Neural progenitor cell (in vitro differentiated cells): ENCODE data around the gene BFSP2. TPM values are rescaled to one million over a fixed set of nuclear protein-coding genes. Genes with fewer than 3 reads are reported as not detected.

Experiments used
- DNase-seq: peaks from one replicate; pipeline ENCODE4 v3.0.0-alpha.2; 2016; ENCODE audit warnings: low spot score
- H2AFZ ChIP-seq: fragments of 200-600 bp; sonication (generic); replicated peaks from 2 replicates; pipeline ENCODE4 v1.6.1; 2016; ENCODE audit warnings: antibody characterized with exemption
- H3F3A ChIP-seq: fragments of 200-600 bp; sonication (generic); 2 replicates; pipeline ENCODE4 v1.6.1; 2016; ENCODE audit warnings: antibody characterized with exemption, low read depth
- H3K27ac ChIP-seq: fragments of 200-600 bp; sonication (generic); 2 replicates; pipeline ENCODE4 v1.5.1; 2016; ENCODE audit warnings: mild to moderate bottlenecking
- H3K27me3 ChIP-seq: fragments of 200-600 bp; sonication (generic); 2 replicates; pipeline ENCODE4 v1.6.1; 2016; ENCODE audit warnings: mild to moderate bottlenecking, moderate library complexity
- H3K36me3 ChIP-seq: fragments of 200-600 bp; sonication (generic); 2 replicates; pipeline ENCODE4 v1.5.1; 2016
- H3K4me1 ChIP-seq: fragments of 200-600 bp; sonication (generic); 2 replicates; pipeline ENCODE4 v1.6.1; 2016; ENCODE audit warnings: mixed run types
- H3K4me2 ChIP-seq: fragments of 200-600 bp; sonication (generic); 2 replicates; pipeline ENCODE4 v1.6.1; 2016
- H3K4me3 ChIP-seq: fragments of 200-600 bp; sonication (generic); 2 replicates; pipeline ENCODE4 v1.5.1; 2016
- H3K79me2 ChIP-seq: fragments of 200-600 bp; sonication (generic); 2 replicates; pipeline ENCODE4 v1.6.1; 2016; ENCODE audit warnings: low read depth
- H3K9ac ChIP-seq: fragments of 200-600 bp; sonication (generic); 2 replicates; pipeline ENCODE4 v1.6.1; 2016
- H3K9me3 ChIP-seq: fragments of 200-600 bp; sonication (generic); 2 replicates; pipeline ENCODE4 v1.5.1; 2016; ENCODE audit warnings: low read depth
- H4K20me1 ChIP-seq: fragments of 200-600 bp; sonication (generic); 2 replicates; pipeline ENCODE4 v1.6.1; 2016; ENCODE audit warnings: low read depth
- H3K27ac Mint-ChIP-seq: 3 replicates; pipeline ENCODE4 v1.8.0; 2021; ENCODE audit warnings: mixed read lengths
- H3K27me3 Mint-ChIP-seq: 2 replicates; pipeline ENCODE4 v1.8.0; 2022; ENCODE audit warnings: low read depth, mild to moderate bottlenecking, inconsistent platforms, moderate library complexity, mixed read lengths; ENCODE audit not compliant: insufficient read depth
- H3K36me3 Mint-ChIP-seq: 3 replicates; pipeline ENCODE4 v1.8.0; 2021; ENCODE audit warnings: mixed read lengths
- H3K4me1 Mint-ChIP-seq: 3 replicates; pipeline ENCODE4 v1.8.0; 2021; ENCODE audit warnings: mixed read lengths
- H3K4me3 Mint-ChIP-seq: 3 replicates; pipeline ENCODE4 v1.8.0; 2021; ENCODE audit warnings: mild to moderate bottlenecking, moderate library complexity, mixed read lengths
- H3K9me3 Mint-ChIP-seq: 3 replicates; pipeline ENCODE4 v1.8.0; 2020; ENCODE audit warnings: mixed read lengths
- EZH2 ChIP-seq: fragments of 200-600 bp; sonication (generic); IDR thresholded peaks from 2 replicates; pipeline ENCODE4 v1.6.1; 2017; ENCODE audit warnings: antibody characterized with exemption, mild to moderate bottlenecking, moderate library complexity
- EZH2phosphoT487 ChIP-seq: fragments of 200-600 bp; sonication (generic); IDR thresholded peaks from 2 replicates; pipeline ENCODE4 v1.6.1; 2017; ENCODE audit warnings: antibody characterized with exemption
- total RNA-seq: library from RNA; depleted of rRNA; stranded (reverse); fragments of >200 nt; gene quantifications from 2 replicates; pipeline ENCODE4 v1.2.3, GENCODE V29; 2015; ENCODE audit warnings: low replicate concordance
- TF ChIP-seq, protein P1 (sequence below): fragments of 200-600 bp; sonication (generic); IDR thresholded peaks from 2 replicates; pipeline ENCODE4 v1.5.1; 2017; ENCODE audit warnings: antibody characterized with exemption, mild to moderate bottlenecking

BFSP2 gene
- total RNA-seq, 1 donor from 2014 or later, result not detected

DNA sequence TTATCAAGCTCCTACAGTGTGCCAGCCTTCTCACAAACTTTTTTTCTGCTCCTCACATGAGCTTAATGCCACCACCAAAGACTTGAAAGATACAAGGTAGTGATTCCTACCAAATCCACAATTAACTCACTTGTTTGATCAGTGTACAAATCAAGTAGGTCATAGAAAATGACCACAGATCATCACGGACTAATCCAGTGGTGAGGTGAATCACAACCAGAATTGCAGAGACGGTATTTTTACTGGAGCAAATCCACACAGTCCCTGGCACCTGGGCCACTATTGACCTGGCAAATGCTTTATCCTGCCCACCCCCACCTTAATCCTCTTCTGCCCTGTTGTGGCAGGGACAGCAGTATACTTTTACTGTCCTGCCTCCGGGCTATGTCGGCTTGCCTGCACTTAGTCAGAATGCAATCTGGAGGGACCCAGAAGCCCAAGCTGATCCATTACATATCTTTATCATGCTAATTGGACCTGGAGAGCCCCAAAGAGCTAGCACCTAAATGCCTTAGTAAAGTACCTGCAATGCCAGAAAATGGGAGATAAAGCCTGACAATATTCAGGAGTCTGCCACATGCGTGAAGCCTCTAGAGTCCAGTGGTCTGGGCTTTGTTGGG, 89.7 kb downstream of the BFSP2 start:
- TF ChIP-seq, protein P1, sequence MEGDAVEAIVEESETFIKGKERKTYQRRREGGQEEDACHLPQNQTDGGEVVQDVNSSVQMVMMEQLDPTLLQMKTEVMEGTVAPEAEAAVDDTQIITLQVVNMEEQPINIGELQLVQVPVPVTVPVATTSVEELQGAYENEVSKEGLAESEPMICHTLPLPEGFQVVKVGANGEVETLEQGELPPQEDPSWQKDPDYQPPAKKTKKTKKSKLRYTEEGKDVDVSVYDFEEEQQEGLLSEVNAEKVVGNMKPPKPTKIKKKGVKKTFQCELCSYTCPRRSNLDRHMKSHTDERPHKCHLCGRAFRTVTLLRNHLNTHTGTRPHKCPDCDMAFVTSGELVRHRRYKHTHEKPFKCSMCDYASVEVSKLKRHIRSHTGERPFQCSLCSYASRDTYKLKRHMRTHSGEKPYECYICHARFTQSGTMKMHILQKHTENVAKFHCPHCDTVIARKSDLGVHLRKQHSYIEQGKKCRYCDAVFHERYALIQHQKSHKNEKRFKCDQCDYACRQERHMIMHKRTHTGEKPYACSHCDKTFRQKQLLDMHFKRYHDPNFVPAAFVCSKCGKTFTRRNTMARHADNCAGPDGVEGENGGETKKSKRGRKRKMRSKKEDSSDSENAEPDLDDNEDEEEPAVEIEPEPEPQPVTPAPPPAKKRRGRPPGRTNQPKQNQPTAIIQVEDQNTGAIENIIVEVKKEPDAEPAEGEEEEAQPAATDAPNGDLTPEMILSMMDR, result no peak
- no peak for TF ChIP-seq EZH2phosphoT487
- no peak for TF ChIP-seq EZH2

DNA sequence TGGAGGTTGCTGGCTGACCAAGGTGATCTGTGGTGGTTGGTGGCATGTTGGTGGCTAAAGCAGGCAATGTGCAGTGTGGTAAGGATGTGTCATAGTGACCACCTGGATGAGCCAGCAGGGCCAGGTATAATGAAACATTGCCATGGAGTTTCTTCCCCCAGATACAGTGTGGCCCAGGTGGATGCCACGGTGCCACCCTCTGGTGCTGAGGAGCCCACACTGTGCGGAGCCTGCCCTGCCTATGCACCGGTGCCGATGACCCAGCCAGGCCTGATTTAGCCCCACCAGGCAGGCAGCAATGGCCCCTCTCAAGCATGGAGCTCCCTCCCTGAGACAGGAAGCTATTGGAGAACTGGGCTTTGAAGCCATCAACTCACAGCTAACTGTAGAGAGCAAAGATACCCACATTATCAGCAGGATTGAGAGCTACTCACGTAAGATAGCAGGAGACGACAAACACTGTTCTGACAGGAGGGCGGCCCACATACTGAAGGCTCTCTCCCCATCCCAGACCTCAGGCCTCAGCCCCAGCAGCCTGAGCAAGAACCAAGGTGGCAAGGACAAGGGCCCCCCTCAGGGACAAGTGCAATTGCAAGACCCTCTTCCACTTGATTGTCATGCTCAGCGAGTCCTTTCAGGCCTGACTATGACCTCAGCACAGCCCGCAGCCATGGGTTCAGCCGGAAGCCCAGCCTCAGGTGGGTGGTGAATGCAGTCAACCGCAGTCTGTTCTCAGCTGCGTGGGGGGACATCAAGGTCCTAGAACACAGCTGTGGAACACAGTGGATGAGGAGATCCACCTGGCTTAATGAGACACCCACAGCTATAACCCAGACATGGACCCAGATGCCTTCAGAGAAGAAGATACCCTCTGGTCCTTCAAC, 90.9 kb downstream of the BFSP2 start:
- no peaks in the 10 kb centered on the region for H3K9me3 ChIP-seq
- H3K4me3 Mint-ChIP-seq, result no peak overlapping the region
- no peak for TF ChIP-seq EZH2phosphoT487
- TF ChIP-seq, protein P1, result no peak
- no peak for TF ChIP-seq EZH2
- H3K27me3 Mint-ChIP-seq, result peaks cover 11% of the 10 kb centered on the region
- no peaks in the 10 kb centered on the region for H3K27me3 ChIP-seq
- H4K20me1 ChIP-seq, result no peaks in the 10 kb centered on the region
- H3K4me1 ChIP-seq, result peaks cover 15% of the 10 kb centered on the region
- H3K9ac ChIP-seq, result no peak overlapping the region
- peaks cover 30% of the 10 kb centered on the region for H3K9me3 Mint-ChIP-seq
- H2AFZ ChIP-seq, result no peak overlapping the region
- H3K27ac ChIP-seq, result no peak overlapping the region
- no peaks in the 10 kb centered on the region for H3K79me2 ChIP-seq
- DNase-seq, result no peak
- H3K27ac Mint-ChIP-seq, result peak overlapping the region; percentile 4
- H3K36me3 ChIP-seq, result no peaks in the 10 kb centered on the region
- no peak overlapping the region for H3K4me2 ChIP-seq
- peaks cover 6% of the 10 kb centered on the region for H3K36me3 Mint-ChIP-seq
- no peak overlapping the region for H3K4me3 ChIP-seq
- peaks cover 17% of the 10 kb centered on the region for H3K4me1 Mint-ChIP-seq
- H3F3A ChIP-seq, result peaks cover 3% of the 10 kb centered on the region

More for the DNA sequence above, 89.7 kb downstream of the BFSP2 start:
- H2AFZ ChIP-seq, result no peak overlapping the region
- H4K20me1 ChIP-seq, result no peaks in the 10 kb centered on the region
- Mint-ChIP-seq H3K4me3 (no peak overlapping the region), H3K9me3 (peaks cover 39% of the 10 kb centered on the region), H3K27me3 (peaks cover 11% of the 10 kb centered on the region), H3K27ac (no peak overlapping the region), H3K4me1 (peaks cover 15% of the 10 kb centered on the region), H3K36me3 (peaks cover 9% of the 10 kb centered on the region)
- H3K4me3 ChIP-seq, result no peak overlapping the region
- H3K27me3 ChIP-seq, result no peaks in the 10 kb centered on the region
- H3F3A ChIP-seq, result peaks cover 3% of the 10 kb centered on the region
- H3K27ac ChIP-seq, result no peak overlapping the region
- no peak for DNase-seq
- H3K9me3 ChIP-seq, result peaks cover 5% of the 10 kb centered on the region
- H3K4me1 ChIP-seq, result peaks cover 15% of the 10 kb centered on the region
- H3K4me2 ChIP-seq, result peak overlapping the region; percentile 8
- H3K9ac ChIP-seq, result no peak overlapping the region
- no peaks in the 10 kb centered on the region for H3K36me3 ChIP-seq
- H3K79me2 ChIP-seq, result no peaks in the 10 kb centered on the region

- H3K36me3 Mint-ChIP-seq, result peaks cover 5% of the 10 kb centered on the region
- TF ChIP-seq, protein P1, result no peak
- no peak for TF ChIP-seq EZH2
- TF ChIP-seq EZH2phosphoT487, result no peak
- peaks cover 11% of the 10 kb centered on the region for H3K27me3 Mint-ChIP-seq
- no peak overlapping the region for H3K9ac ChIP-seq
- peaks cover 15% of the 10 kb centered on the region for H3K4me1 ChIP-seq
- H3K79me2 ChIP-seq, result no peaks in the 10 kb centered on the region
- H3K36me3 ChIP-seq, result no peaks in the 10 kb centered on the region
- no peak overlapping the region for H2AFZ ChIP-seq
- peaks cover 29% of the 10 kb centered on the region for H3K9me3 Mint-ChIP-seq
- H3K27ac ChIP-seq, result no peak overlapping the region
- no peaks in the 10 kb centered on the region for H3K27me3 ChIP-seq
- H3K4me2 ChIP-seq, result no peak overlapping the region
- no peak overlapping the region for H3K27ac Mint-ChIP-seq
- no peak overlapping the region for H3K4me3 Mint-ChIP-seq
- H3K4me3 ChIP-seq, result no peak overlapping the region
- H4K20me1 ChIP-seq, result no peaks in the 10 kb centered on the region
- H3K9me3 ChIP-seq, result no peaks in the 10 kb centered on the region
- no peak for DNase-seq
- peaks cover 17% of the 10 kb centered on the region for H3K4me1 Mint-ChIP-seq
- peaks cover 5% of the 10 kb centered on the region for H3F3A ChIP-seq
Measured at GRCh38 chr3:133491481-133492059, 91.7 kb downstream of the BFSP2 start.
